Calu3 (cell line): ENCODE measurements around the gene UBE2M. TPM values are rescaled to one million over a fixed set of nuclear protein-coding genes. Genes with fewer than 3 reads are reported as not detected.
A peak's percentile ranks its signal among the peaks of the same experiment; 100 is the strongest.

Source experiments
- BruUV-seq: library from RNA; stranded (reverse); fragments of 400-500 nt; replicated peaks from 2 replicates; lab custom pipeline; 2021; lab: Mats Ljungman, UMichigan
- CTCF ChIA-PET: fragments of 300-600 bp; sonication (Branson Sonifier 250); formaldehyde crosslinking; loops from one replicate; lab custom pipeline; 2022; ENCODE audit warnings: antibody characterized with exemption; lab: Charles Lee
- DNase-seq: peaks from one replicate; pipeline ENCODE4 v3.0.0; 2022
- H3K27ac Mint-ChIP-seq: one replicate; pipeline ENCODE4 v1.8.0; 2022; ENCODE audit warnings: mixed read lengths; ENCODE audit not compliant: unreplicated experiment
- H3K27me3 Mint-ChIP-seq: one replicate; pipeline ENCODE4 v1.8.0; 2022; ENCODE audit warnings: mixed read lengths; ENCODE audit not compliant: unreplicated experiment
- H3K36me3 Mint-ChIP-seq: one replicate; pipeline ENCODE4 v1.8.0; 2022; ENCODE audit warnings: mild to moderate bottlenecking, moderate library complexity, mixed read lengths; ENCODE audit not compliant: insufficient read depth, unreplicated experiment
- H3K4me1 Mint-ChIP-seq: one replicate; pipeline ENCODE4 v1.8.0; 2022; ENCODE audit warnings: mild to moderate bottlenecking, low read depth, mixed read lengths; ENCODE audit not compliant: unreplicated experiment
- H3K4me3 Mint-ChIP-seq: one replicate; pipeline ENCODE4 v1.8.0; 2022; ENCODE audit warnings: mild to moderate bottlenecking, low read depth, moderate library complexity, mixed read lengths; ENCODE audit not compliant: unreplicated experiment
- H3K9me3 Mint-ChIP-seq: one replicate; pipeline ENCODE4 v1.8.0; 2022; ENCODE audit warnings: low read depth, mixed read lengths; ENCODE audit not compliant: unreplicated experiment
- intact Hi-C: fragments of 100-400 bp; cut with micrococcal nuclease; formaldehyde crosslinking; loops from one replicate; pipeline ENCODE4 v1.10.0; 2022; ENCODE audit not compliant: unreplicated experiment
- total RNA-seq: library from RNA; stranded (reverse); gene quantifications from 2 replicates; pipeline ENCODE4 v1.2.3, GENCODE V29; 2022
- TF ChIP-seq, protein P1 (sequence below): fragments of 200-600 bp; IDR thresholded peaks from one replicate; pipeline ENCODE4 v1.8.0; 2022; ENCODE audit warnings: antibody characterized with exemption; ENCODE audit not compliant: unreplicated experiment

The UBE2M gene
- total RNA-seq, 1 experiment from 2014 or later, result 131 TPM

- no peaks in the 10 kb centered on the region for H3K27me3 Mint-ChIP-seq
- BruUV-seq, result no TSS peak
- peaks cover 71% of the 10 kb centered on the region for H3K36me3 Mint-ChIP-seq
- DNase-seq, result peak; percentile 93
- CTCF ChIA-PET, result interaction anchor here (0.6 to 1.3 kb wide), 6 partner anchors 9 to 169 kb away, joined by 3 to 7 read pairs (median 4); partner anchors contain the start of genes CHMP2A, ZNF446 and ZNF584
- H3K27ac Mint-ChIP-seq, result peak overlapping the region; percentile 73
- peaks cover 33% of the 10 kb centered on the region for H3K4me1 Mint-ChIP-seq
- intact Hi-C loops, result no loop called here
- TF ChIP-seq, protein P1, sequence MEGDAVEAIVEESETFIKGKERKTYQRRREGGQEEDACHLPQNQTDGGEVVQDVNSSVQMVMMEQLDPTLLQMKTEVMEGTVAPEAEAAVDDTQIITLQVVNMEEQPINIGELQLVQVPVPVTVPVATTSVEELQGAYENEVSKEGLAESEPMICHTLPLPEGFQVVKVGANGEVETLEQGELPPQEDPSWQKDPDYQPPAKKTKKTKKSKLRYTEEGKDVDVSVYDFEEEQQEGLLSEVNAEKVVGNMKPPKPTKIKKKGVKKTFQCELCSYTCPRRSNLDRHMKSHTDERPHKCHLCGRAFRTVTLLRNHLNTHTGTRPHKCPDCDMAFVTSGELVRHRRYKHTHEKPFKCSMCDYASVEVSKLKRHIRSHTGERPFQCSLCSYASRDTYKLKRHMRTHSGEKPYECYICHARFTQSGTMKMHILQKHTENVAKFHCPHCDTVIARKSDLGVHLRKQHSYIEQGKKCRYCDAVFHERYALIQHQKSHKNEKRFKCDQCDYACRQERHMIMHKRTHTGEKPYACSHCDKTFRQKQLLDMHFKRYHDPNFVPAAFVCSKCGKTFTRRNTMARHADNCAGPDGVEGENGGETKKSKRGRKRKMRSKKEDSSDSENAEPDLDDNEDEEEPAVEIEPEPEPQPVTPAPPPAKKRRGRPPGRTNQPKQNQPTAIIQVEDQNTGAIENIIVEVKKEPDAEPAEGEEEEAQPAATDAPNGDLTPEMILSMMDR, result peak; percentile 96
- H3K9me3 Mint-ChIP-seq, result no peaks in the 10 kb centered on the region
- peak overlapping the region; percentile 69 for H3K4me3 Mint-ChIP-seq
Observed at GRCh38 chr19:58513694-58514563, 44.5 kb downstream of the UBE2M start.

DNA sequence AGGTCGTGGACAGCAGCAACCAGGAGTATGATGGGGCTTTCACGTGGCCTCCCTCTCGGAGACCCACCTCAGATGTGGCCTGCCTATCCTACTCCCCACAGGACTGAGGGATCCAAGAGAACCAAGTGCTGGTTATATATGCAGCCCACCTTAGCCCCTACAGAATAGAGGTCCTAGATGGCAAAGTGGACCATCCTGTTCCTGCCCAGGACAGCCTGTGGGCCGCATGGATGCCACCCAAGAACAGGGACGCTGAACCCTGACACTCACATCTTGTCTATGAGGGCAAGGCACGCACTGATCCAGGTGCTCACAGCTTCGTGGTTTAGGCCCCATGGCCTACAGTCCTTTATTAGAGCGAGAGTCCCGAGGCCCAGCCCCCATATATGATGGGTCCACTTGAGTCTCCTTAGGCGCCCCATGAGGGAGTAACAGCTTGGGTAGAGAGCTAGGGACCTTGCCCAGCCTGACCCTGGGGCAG lies 45.2 kb downstream of the UBE2M start:
- no peak for DNase-seq
- CTCF ChIA-PET, result interaction anchor here (0.7 to 1.3 kb wide), 4 partner anchors 9 to 168 kb away, joined by 3 to 7 read pairs (median 4); partner anchors contain the start of genes CHMP2A and ZNF446
- Mint-ChIP-seq H3K27me3 (no peaks in the 10 kb centered on the region), H3K36me3 (peaks cover 64% of the 10 kb centered on the region), H3K27ac (peak overlapping the region; percentile 73), H3K4me3 (peak overlapping the region; percentile 69), H3K9me3 (no peaks in the 10 kb centered on the region), H3K4me1 (peaks cover 26% of the 10 kb centered on the region)
- TF ChIP-seq, protein P1, result no peak
- BruUV-seq, result no TSS peak
- intact Hi-C loops, result no loop called here

DNA sequence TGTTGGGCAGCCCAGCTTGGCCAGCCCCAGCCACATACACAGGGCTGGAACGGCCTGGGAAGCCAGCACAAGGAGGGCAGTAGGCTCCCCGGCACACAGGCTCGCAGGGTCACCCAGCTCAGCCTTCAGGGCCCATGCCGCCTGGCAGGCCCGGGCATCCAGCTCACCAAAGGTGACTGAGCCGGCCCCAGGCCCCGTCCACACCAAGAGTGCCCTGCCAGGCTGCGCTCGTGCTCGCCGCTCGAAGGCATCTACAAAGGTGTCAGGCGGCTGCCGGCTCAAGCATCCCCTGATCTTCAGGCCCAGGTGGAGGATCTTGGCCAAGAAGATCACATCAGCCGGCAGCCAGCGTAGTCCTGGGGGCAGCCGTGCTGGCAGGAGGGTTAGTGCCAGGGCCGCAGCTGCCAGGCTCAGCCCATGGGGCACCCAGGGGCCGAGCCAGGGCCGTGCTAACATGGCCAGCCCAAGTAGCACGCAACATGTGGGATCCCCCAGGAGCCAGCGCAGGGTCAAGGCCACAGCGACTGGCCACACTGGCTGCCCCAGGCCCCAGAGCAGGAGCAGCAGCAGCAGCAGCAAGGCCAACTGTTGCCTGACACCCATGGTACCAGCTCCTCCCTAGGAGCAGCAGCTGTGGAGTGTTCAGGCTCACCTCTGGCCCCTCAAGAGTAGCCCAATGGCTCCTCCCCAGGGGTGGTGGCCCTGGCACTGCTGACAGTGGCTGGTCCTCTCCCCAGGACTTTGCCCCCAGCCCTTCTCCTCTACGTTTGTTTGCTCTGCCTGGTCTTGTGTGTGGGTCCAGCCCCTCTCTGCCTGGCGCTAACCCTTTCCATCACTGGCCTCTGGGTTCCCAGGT lies 46.8 kb downstream of the UBE2M start, which contains the start of gene SLC27A5:
Gene SLC27A5 (minus strand): TSS at position 640 of the 856 bp plus-strand sequence. CDS start 37 bp downstream, at position 603.
- CTCF ChIA-PET, result no interaction called here
- no peak within 1 kb of the TSS for H3K27ac Mint-ChIP-seq
- H3K9me3 Mint-ChIP-seq, result no peaks in the 10 kb centered on the region
- BruUV-seq, result no TSS peak
- TF ChIP-seq, protein P1, result no peak
- H3K4me3 Mint-ChIP-seq, result no peak within 1 kb of the TSS
- peaks cover 19% of the 10 kb centered on the region for H3K4me1 Mint-ChIP-seq
- H3K27me3 Mint-ChIP-seq, result no peaks in the 10 kb centered on the region
- H3K36me3 Mint-ChIP-seq, result peaks cover 49% of the 10 kb centered on the region
- intact Hi-C loops, result no loop called here
- no peak for DNase-seq
